GM12801 (cell line): ENCODE data around the gene TLK2.

Experiments
- TF ChIP-seq, protein P1 (sequence below): IDR thresholded peaks from one replicate; pipeline ENCODE4 v1.5.1; 2011; ENCODE audit warnings: control low read depth; ENCODE audit not compliant: insufficient read length; ENCODE audit errors: extremely low read depth

The TLK2 gene

DNA sequence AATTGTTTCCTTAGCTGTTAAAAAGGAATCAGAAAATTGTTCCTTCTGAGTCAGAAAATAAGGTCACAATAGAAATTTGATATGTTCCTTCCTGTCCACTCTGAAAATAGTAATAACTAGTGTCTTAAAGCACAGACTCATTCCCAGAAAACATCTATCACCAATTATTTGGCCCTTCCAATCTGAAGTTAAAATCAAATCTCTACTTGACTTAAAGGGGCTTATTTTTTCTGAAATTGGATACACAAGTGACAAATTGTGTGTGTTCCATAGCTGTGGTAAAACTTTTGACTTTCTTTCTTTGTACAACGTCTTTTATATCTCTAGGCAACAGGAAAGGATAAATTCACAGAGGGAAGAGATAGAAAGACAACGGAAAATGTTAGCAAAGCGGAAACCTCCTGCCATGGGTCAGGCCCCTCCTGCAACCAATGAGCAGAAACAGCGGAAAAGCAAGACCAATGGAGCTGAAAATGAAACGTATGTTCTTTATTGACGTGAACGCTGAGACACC lies 94.3 kb downstream of the TLK2 start:
- TF ChIP-seq, protein P1, sequence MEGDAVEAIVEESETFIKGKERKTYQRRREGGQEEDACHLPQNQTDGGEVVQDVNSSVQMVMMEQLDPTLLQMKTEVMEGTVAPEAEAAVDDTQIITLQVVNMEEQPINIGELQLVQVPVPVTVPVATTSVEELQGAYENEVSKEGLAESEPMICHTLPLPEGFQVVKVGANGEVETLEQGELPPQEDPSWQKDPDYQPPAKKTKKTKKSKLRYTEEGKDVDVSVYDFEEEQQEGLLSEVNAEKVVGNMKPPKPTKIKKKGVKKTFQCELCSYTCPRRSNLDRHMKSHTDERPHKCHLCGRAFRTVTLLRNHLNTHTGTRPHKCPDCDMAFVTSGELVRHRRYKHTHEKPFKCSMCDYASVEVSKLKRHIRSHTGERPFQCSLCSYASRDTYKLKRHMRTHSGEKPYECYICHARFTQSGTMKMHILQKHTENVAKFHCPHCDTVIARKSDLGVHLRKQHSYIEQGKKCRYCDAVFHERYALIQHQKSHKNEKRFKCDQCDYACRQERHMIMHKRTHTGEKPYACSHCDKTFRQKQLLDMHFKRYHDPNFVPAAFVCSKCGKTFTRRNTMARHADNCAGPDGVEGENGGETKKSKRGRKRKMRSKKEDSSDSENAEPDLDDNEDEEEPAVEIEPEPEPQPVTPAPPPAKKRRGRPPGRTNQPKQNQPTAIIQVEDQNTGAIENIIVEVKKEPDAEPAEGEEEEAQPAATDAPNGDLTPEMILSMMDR, result no peak

DNA sequence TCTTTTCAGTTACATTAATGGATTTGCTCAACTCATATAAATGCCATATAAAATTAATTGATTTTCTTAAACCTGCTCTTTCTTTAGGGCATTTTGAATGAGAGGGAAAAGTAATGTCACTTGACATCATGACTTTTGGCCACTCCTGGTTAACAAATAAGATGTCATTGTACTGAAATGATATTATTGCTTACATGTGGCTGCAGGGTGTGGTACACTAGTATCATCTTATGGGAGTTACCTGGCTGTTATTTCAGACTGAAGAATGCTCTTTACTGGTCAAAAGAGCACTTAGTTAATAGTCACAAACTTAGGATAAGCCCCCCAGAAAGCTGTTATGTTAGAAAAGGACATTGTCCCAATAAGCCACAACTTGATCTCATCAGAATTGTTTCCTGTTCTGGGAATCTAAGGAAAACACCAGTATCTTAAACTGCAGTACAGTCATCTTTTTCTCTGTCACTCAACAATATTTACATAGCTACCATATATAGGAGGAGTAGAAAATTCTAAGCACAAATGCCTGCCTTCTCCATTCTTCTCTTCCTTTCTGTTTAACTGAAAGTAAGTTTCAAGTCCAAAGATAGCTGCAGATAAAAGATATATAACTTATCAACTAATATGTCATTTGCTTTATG lies 95.0 kb downstream of the TLK2 start:
- TF ChIP-seq, protein P1, result no peak

DNA sequence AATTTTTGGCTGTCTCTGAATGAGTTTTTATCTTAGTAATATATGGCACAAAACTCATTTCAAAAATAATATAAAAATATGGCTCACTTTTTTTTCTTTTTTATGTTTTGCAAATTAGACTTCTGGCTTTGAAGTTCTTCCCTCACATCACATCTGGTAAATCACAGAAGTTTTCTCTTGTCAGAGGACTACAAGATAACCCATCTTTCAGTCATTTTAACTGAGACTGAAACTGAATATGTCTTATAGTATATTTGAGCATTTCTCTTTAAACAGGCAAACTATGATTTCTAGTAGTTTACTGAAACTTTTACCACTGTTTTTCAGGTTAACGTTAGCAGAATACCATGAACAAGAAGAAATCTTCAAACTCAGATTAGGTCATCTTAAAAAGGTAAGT lies 97.8 kb downstream of the TLK2 start:
- TF ChIP-seq, protein P1, result no peak

DNA sequence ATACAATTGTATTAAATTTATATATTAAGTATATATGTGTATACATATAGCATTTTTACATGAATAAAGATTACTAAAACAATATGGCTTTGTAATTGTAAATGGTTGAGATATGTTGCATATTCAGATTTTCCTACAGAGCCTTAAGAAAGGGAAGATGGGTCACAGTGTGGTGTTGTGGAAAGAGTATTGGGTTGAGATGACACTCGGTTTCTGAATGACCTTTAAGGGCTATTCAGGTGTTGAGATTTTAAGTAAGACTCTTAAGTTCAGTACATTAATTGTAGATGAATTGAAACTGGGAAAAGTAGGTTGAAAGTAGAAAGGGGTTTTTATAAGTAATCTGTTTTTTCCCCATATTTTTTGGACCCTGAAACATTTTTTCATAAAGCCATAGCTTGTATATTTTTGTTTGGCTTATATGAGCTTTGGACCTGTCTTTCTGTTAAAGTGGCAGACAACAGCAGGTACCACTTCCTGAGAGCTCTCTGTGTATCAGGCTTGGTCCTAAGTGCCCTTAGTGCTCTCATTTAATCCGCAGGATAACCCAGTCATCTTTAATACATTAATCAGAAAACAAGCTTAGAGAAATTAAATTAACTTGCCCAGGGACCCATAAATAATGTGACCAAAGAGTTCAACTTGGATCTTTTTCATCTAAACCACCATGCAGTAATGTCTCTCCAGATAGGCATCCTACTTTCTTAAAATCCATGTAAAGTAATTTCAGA lies 100.3 kb downstream of the TLK2 start:
- TF ChIP-seq, protein P1, result no peak

DNA sequence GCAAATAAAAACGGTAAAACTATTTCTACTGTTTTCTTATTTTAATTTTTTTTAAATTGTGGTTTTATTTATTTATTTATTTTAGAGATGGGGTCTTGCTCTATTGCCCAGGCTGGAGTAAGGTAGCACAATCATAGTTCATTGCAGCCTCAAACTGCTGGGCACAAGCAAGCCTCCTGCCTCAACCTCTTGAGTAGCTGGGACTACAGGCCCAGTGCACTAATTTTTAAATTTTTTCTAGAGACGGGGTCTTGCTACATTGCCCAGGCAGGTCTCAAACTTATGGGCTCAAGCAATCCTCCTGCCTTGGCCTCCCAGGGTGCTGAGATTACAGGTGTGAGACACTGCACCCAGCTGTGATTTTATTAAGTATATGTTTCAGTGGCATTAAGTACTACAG lies 102.3 kb downstream of the TLK2 start:
- TF ChIP-seq, protein P1, result no peak

DNA sequence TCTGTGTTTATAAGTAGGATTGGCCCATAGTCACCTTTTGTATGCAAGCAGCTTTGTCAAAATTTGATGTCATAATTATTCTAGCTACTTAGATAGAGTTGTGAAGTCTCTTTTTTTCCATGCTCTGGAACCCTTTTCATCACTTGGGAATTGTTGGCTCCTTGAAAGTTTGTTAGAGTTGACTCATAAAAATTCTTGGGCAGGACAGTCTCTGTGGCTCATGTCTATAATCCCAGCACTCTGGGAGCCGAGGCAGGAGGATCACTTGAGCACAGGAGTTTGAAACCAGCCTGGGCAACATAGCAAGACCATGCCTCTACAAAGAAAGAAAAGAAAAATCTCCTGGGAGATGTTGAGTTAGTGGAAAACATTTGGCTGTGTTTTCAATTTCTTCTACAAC lies 103.1 kb downstream of the TLK2 start:
- TF ChIP-seq, protein P1, result no peak

DNA sequence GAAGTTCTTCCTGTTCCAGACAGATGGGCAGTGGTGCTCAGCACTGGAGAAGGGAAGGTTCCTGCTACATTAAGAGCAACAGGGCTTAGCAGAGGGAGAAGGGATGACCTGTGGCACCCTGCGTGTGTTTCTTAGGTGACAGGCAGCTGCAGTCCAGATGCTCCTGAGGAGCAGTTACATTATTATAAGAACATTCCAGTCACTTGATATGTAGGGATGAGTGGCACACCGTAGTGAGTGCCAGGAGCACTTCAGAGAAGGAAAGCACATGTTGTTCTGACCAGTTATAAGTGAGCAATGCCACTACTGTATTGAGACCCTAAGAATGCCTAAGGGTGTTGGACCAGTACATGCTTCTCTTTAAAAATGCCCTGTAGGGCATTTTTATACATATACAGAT lies 108.9 kb downstream of the TLK2 start:
- TF ChIP-seq, protein P1, result no peak
